Heart right ventricle (tissue), 16 donors: ENCODE data around the gene FOLR3. TPM values are rescaled to one million over a fixed set of nuclear protein-coding genes. Genes with fewer than 3 reads are reported as not detected.

Source experiments
- ATAC-seq, 8 donors: fragments of 200-7000 bp; cut with Tn5 transposase; one replicate each; pipeline ENCODE4 v1.9.1; 2020; ENCODE audit warnings: mild to moderate bottlenecking in 8 of 8, moderate library complexity in 8 of 8, moderate number of reproducible peaks in 1 of 8
- DNase-seq, 2 donors: peaks; one replicate each; pipeline ENCODE4 v3.0.0-alpha.2; 2020
- H3K27ac ChIP-seq, 10 donors: fragments of 200-600 bp; sonication (generic) in 2 of 10; one replicate each; pipeline versions ENCODE4 v1.5.0 to v1.8.0; 2020 to 2022; ENCODE audit warnings: mild to moderate bottlenecking in 3 of 10
- H3K27me3 ChIP-seq, 7 donors: fragments of 200-600 bp; one replicate each; pipeline ENCODE4 v1.8.0; 2021 to 2022; ENCODE audit warnings: mild to moderate bottlenecking in 2 of 7
- H3K36me3 ChIP-seq, 9 donors: fragments of 200-600 bp; sonication (generic) in 1 of 9; one replicate each; pipeline versions ENCODE4 v1.5.0 to v1.8.0; 2020 to 2022; ENCODE audit warnings: mild to moderate bottlenecking in 2 of 9
- H3K4me1 ChIP-seq, 9 donors: fragments of 200-600 bp; sonication (generic) in 1 of 9; one replicate each; pipeline versions ENCODE4 v1.5.0 to v1.8.0; 2020 to 2022; ENCODE audit warnings: mild to moderate bottlenecking in 4 of 9
- H3K4me3 ChIP-seq, 10 donors: fragments of 200-600 bp; sonication (generic) in 2 of 10; one replicate each; pipeline versions ENCODE4 v1.5.0 to v1.8.0; 2020 to 2022; ENCODE audit warnings: mild to moderate bottlenecking in 7 of 10, moderate library complexity in 2 of 10
- H3K9me3 ChIP-seq, 11 donors: fragments of 200-600 bp in 10 of 11; sonication (generic) in 2 of 11; one replicate each; pipeline versions ENCODE4 v1.5.0 to v1.8.0; 2013 to 2022; ENCODE audit warnings: mild to moderate bottlenecking in 2 of 11, control low read depth in 1 of 11, moderate library complexity in 1 of 11
- CTCF ChIP-seq, 9 donors: fragments of 200-600 bp; sonication (generic) in 2 of 9; IDR thresholded peaks; one replicate each; pipeline versions ENCODE4 v1.5.0 to v1.8.0; 2021 to 2022; ENCODE audit warnings: antibody characterized with exemption in 9 of 9, mild to moderate bottlenecking in 5 of 9, moderate library complexity in 1 of 9
- WGBS, 2 donors: extraction: QIAGEN DNeasy Blood & Tissue Kit; methylation state at CpG; one replicate each; pipeline ENCODE4 v1.1.7; 2013; ENCODE audit warnings: inconsistent platforms in 1 of 2; 5-methylcytosine and 5-hydroxymethylcytosine counted together
- intact Hi-C, 10 donors: fragments of 100-400 bp; cut with DNase I; formaldehyde crosslinking; loops; one replicate each; pipeline versions ENCODE4 v1.11.1 to v1.14.2; 2022
- polyA plus RNA-seq, 2 donors: library from polyadenylated mRNA; stranded (reverse); fragments of 200-250 nt; gene quantifications; one replicate each; pipeline ENCODE4 v1.2.3, GENCODE V29; 2013
- total RNA-seq, 10 donors: library from RNA; stranded (reverse); fragmentation: NEBNext Ultra II Directional in 3 of 10; extraction: Animal tissue kit (Norgen Biotek cat#: 25700) in 3 of 10; gene quantifications; one replicate each; pipeline versions ENCODE4 v1.2.1 to v1.2.4, GENCODE V29; 2021 to 2023
- donor health status: Arrhythmogenic right ventricular cardiomyopathy.
- donor health status: ischemic (EF 13 %, LVEDD 7.1; RV severe dilation, severe dysfunction).
- donor health status: healthy with polysubstance abuse.
- donor health status: DM: no; HTN: yes; CAD: no.
- donor health status: DM: no; HTN: no; CAD: no.
- donor health status: ischemic (EF 25% LVEDD 6.9; RV normal size, moderate dysfunction).
- donor health status: ischemic (EF 25% LVEDD 5.7; RV mildly dilated, moderate dysfunction).
- donor health status: healthy.
- donor health status: DM: yes; HTN: yes; CAD: no.
- donor health status: Ischemic cardiomyopathy.
- donor health status: ischemic (EF 35%, LVEDD 5.7; RV mildly dilated, moderate dysfunction).
- donor health status: nonischemic (EF 11% LVEDD 7.7; RV severe dilation, severe dysfunction).
- donor health status: DM: yes; HTN: yes; CAD: no.
- donor health status: PGD.
- donor health status: ischemic (EF 29% LVEDD 5.4; RV normal size, mild dysfunction).
- donor health status: nonischemic (EF 23%, LVEDD 6.1; RV moderate dilation, normal function).

The FOLR3 gene
- total and polyA plus RNA-seq, 12 donors: 0.23 to 1.1 (median 0.63) TPM; not detected in 8

GRCh38 chr11:72173291-72173690 is 37.8 kb downstream of the FOLR3 start:
- Histone ChIP-seq H3K4me1 (no peaks in the 10 kb centered on the region), H3K36me3 (no peaks in the 10 kb centered on the region), H3K4me3 (no peak overlapping the region), H3K27me3 (peaks cover 0 to 6% (median 0%) of the 10 kb centered on the region in 7 donors), H3K9me3 (no peaks in the 10 kb centered on the region), H3K27ac (no peak overlapping the region)
- WGBS, 2 donors: 78 to 93% methylated on average over 3 of the region's 3 CpGs
- DNase-seq: no peak
- no peak for TF ChIP-seq CTCF (IDR thresholded peaks at IDR 0.05)
- no peak for ATAC-seq
- intact Hi-C loops: no loop called here

GRCh38 chr11:72174302-72175070 is 39.0 kb downstream of the FOLR3 start:
- ATAC-seq (peak in 1 of 8 donors; percentile 37), DNase-seq (no peak)
- no peaks in the 10 kb centered on the region for H3K4me1 ChIP-seq
- no peak overlapping the region for H3K27ac ChIP-seq
- no peak for TF ChIP-seq CTCF (IDR thresholded peaks at IDR 0.05)
- WGBS, 2 donors: 74 to 80% methylated on average over 8 of the region's 8 CpGs
- H3K27me3 ChIP-seq: peaks cover 0 to 6% (median 0%) of the 10 kb centered on the region in 7 donors
- intact Hi-C loops: no loop called here
- H3K9me3 ChIP-seq: no peaks in the 10 kb centered on the region
- no peak overlapping the region for H3K4me3 ChIP-seq
- no peaks in the 10 kb centered on the region for H3K36me3 ChIP-seq

- no peak for ATAC-seq
- 76 to 85% methylated on average over 6 of the region's 6 CpGs for WGBS, 2 donors
Measured at GRCh38 chr11:72177656-72178055, 42.1 kb downstream of the FOLR3 start.

More at GRCh38 chr11:72177656-72178055, 42.1 kb downstream of the FOLR3 start:
- no peak for TF ChIP-seq CTCF (IDR thresholded peaks at IDR 0.05)
- H3K9me3 ChIP-seq: no peaks in the 10 kb centered on the region
- H3K4me3 ChIP-seq: no peak overlapping the region
- H3K36me3 ChIP-seq: no peaks in the 10 kb centered on the region
- H3K27me3 ChIP-seq: peaks cover 0 to 6% (median 0%) of the 10 kb centered on the region in 7 donors
- intact Hi-C loops: no loop called here
- H3K27ac ChIP-seq: no peak overlapping the region
- no peak for DNase-seq
- no peaks in the 10 kb centered on the region for H3K4me1 ChIP-seq
